ENCODE data around the gene MOB3B. TPM values are rescaled to one million over a fixed set of nuclear protein-coding genes. Genes with fewer than 3 reads are reported as not detected.

The MOB3B gene
- total and polyA plus RNA-seq, 7 experiments from 2014 or later: 0.07 to 1.8 (median 0.72) TPM; not detected in 1

- Mint-ChIP-seq H3K27me3 (peaks cover 6 to 13% (median 10%) of the 10 kb centered on the region in 5 donors), H3K27ac (no peak overlapping the region), H3K4me3 (no peak overlapping the region), H3K4me1 (peaks cover 0 to 5% (median 4%) of the 10 kb centered on the region in 7 donors), H3K9me3 (peaks cover 0 to 2% (median 0%) of the 10 kb centered on the region in 11 donors), H3K36me3 (no peaks in the 10 kb centered on the region)
- Histone ChIP-seq H3K9me3 (ENCODE audit: control insufficient read depth in 2 of 3, low read length in 3 of 3) (no peaks in the 10 kb centered on the region), H3K36me3 (ENCODE audit: control insufficient read depth in 2 of 3, insufficient read depth in 3 of 3, low read length in 3 of 3) (no peaks in the 10 kb centered on the region), H3K27me3 (ENCODE audit: control insufficient read depth in 2 of 2, insufficient read depth in 2 of 2, low read length in 2 of 2) (no peaks in the 10 kb centered on the region), H3K4me1 (ENCODE audit: control insufficient read depth in 2 of 2, insufficient read depth in 2 of 2, low read length in 2 of 2) (no peaks in the 10 kb centered on the region), H3K4me3 (ENCODE audit: low read length) (no peak overlapping the region), H3K27ac (ENCODE audit: low read depth, low read length) (no peak overlapping the region)
- intact Hi-C loops (cut with micrococcal nuclease): loop anchor here in 1 of 2 donors (5.0 kb wide), 1 partner anchor 327 kb away; no protein-coding TSS in a partner anchor
- ATAC-seq (no peak), DNase-seq (no peak)
- ChIA-PET CTCF (no interaction called here), POLR2A (no interaction called here)
Observed at GRCh38 chr9:27279611-27280010, 250.0 kb downstream of the MOB3B start.

GRCh38 chr9:27278374-27278773 lies 251.2 kb downstream of the MOB3B start:
- no peak overlapping the region for H3K4me3 Mint-ChIP-seq
- ChIA-PET CTCF (no interaction called here), POLR2A (no interaction called here)
- no peak overlapping the region for H3K27ac Mint-ChIP-seq
- H3K4me3 ChIP-seq (ENCODE audit: low read length): no peak overlapping the region
- intact Hi-C loops (cut with micrococcal nuclease): loop anchor here in 1 of 2 donors (5.0 kb wide), 1 partner anchor 326 kb away; no protein-coding TSS in a partner anchor
- DNase-seq (no peak), ATAC-seq (no peak)
- peaks cover 0 to 2% (median 0%) of the 10 kb centered on the region in 11 donors for H3K9me3 Mint-ChIP-seq
- H3K4me1 ChIP-seq (ENCODE audit: control insufficient read depth in 2 of 2, insufficient read depth in 2 of 2, low read length in 2 of 2): no peaks in the 10 kb centered on the region
- H3K9me3 ChIP-seq (ENCODE audit: control insufficient read depth in 2 of 3, low read length in 3 of 3): no peaks in the 10 kb centered on the region
- H3K27ac ChIP-seq (ENCODE audit: low read depth, low read length): no peak overlapping the region
- H3K36me3 ChIP-seq (ENCODE audit: control insufficient read depth in 2 of 3, insufficient read depth in 3 of 3, low read length in 3 of 3): no peaks in the 10 kb centered on the region
- no peaks in the 10 kb centered on the region for H3K36me3 Mint-ChIP-seq
- peaks cover 0 to 12% (median 10%) of the 10 kb centered on the region in 5 donors for H3K27me3 Mint-ChIP-seq
- H3K27me3 ChIP-seq (ENCODE audit: control insufficient read depth in 2 of 2, insufficient read depth in 2 of 2, low read length in 2 of 2): no peaks in the 10 kb centered on the region
- H3K4me1 Mint-ChIP-seq: peaks cover 0 to 5% (median 4%) of the 10 kb centered on the region in 7 donors

- H3K27me3 ChIP-seq (ENCODE audit: control insufficient read depth in 2 of 2, insufficient read depth in 2 of 2, low read length in 2 of 2): no peaks in the 10 kb centered on the region
- no peak overlapping the region for H3K27ac ChIP-seq (ENCODE audit: low read depth, low read length)
- peaks cover 0 to 2% (median 0%) of the 10 kb centered on the region in 11 donors for H3K9me3 Mint-ChIP-seq
- H3K27me3 Mint-ChIP-seq: peaks cover 0 to 10% (median 5%) of the 10 kb centered on the region in 5 donors
- no peaks in the 10 kb centered on the region for H3K36me3 ChIP-seq (ENCODE audit: control insufficient read depth in 2 of 3, insufficient read depth in 3 of 3, low read length in 3 of 3)
- no peaks in the 10 kb centered on the region for H3K4me1 ChIP-seq (ENCODE audit: control insufficient read depth in 2 of 2, insufficient read depth in 2 of 2, low read length in 2 of 2)
- peak in 6 of 9 donors; percentile 27 to 51 (median 45) for DNase-seq
- ChIA-PET POLR2A (no interaction called here), CTCF (interaction anchor here (1.0 to 2.0 kb wide), 3 partner anchors 13 to 530 kb away, joined by 3 to 5 read pairs (median 4); no protein-coding TSS in a partner anchor)
- H3K9me3 ChIP-seq (ENCODE audit: control insufficient read depth in 2 of 3, low read length in 3 of 3): no peaks in the 10 kb centered on the region
- peak; percentile 48 for ATAC-seq
- intact Hi-C loops (cut with micrococcal nuclease): loop anchor here (1.0 to 5.0 kb wide), 4 partner anchors 242 to 532 kb away; no protein-coding TSS in a partner anchor
- peaks cover 0 to 5% (median 4%) of the 10 kb centered on the region in 7 donors for H3K4me1 Mint-ChIP-seq
- no peaks in the 10 kb centered on the region for H3K36me3 Mint-ChIP-seq
- H3K27ac Mint-ChIP-seq: no peak overlapping the region
- peak overlapping the region in 2 of 10 donors; percentile 6 to 8 for H3K4me3 Mint-ChIP-seq
- H3K4me3 ChIP-seq (ENCODE audit: low read length): no peak overlapping the region
Observed at GRCh38 chr9:27276193-27277030, 253.2 kb downstream of the MOB3B start.

Other genes starting within 250 kb of the MOB3B start
- not detected for gene EQTN, start 232.7 kb downstream of the MOB3B start, total RNA-seq
- gene EQTN, start 232.7 kb downstream of the MOB3B start, polyA plus RNA-seq: not detected
- not detected for gene IFNK, start 5.5 kb downstream of the MOB3B start, total RNA-seq
- gene IFNK, start 5.5 kb downstream of the MOB3B start, polyA plus RNA-seq: not detected
- gene C9orf72, start 43.7 kb upstream of the MOB3B start, total RNA-seq: 10 to 100 TPM; 12.2 to 65.8 (median 26.5) TPM
- 10 to 100 TPM in 1 of 2 donors, 1 to 10 TPM in 1; 9.2 to 11.0 TPM for gene C9orf72, start 43.7 kb upstream of the MOB3B start, polyA plus RNA-seq